ENCODE measurements around the gene JAM2.
"Not testable (repeated sequence)": the region's sequence is repeated elsewhere in the genome, so short reads cannot be mapped to it uniquely, and the experiment has no call there.

JAM2 gene

GRCh38 chr21:25646474-25646873, 7.4 kb downstream of the JAM2 start:
- no peak for DNase-seq (ENCODE audit: low spot score)

GRCh38 chr21:25647647-25648046, 8.6 kb downstream of the JAM2 start:
- DNase-seq (ENCODE audit: low spot score) = no peak

GRCh38 chr21:25649146-25649545, 10.1 kb downstream of the JAM2 start:
- no peak for DNase-seq (ENCODE audit: low spot score)

GRCh38 chr21:25656412-25656811, 17.4 kb downstream of the JAM2 start:
- no peak for DNase-seq (ENCODE audit: low spot score)

GRCh38 chr21:25657140-25657539, 18.1 kb downstream of the JAM2 start:
- no peak for DNase-seq (ENCODE audit: low spot score)

GRCh38 chr21:25658427-25659035, 19.5 kb downstream of the JAM2 start:
- DNase-seq (ENCODE audit: low spot score) = no peak

- DNase-seq (ENCODE audit: low spot score) = no peak
These were observed 21.2 kb downstream of the JAM2 start for GRCh38 chr21:25660233-25660632.

GRCh38 chr21:25664491-25664931, 25.5 kb downstream of the JAM2 start:
- no peak for DNase-seq (ENCODE audit: low spot score)

GRCh38 chr21:25670726-25671125, 31.7 kb downstream of the JAM2 start:
- DNase-seq (ENCODE audit: low spot score) = no peak

GRCh38 chr21:25676451-25676850, 37.4 kb downstream of the JAM2 start:
- no peak for DNase-seq (ENCODE audit: low spot score)

- no peak for DNase-seq (ENCODE audit: low spot score)
These were observed 43.3 kb downstream of the JAM2 start for GRCh38 chr21:25682382-25682781.

- DNase-seq (ENCODE audit: low spot score) = no peak
These were observed 48.7 kb downstream of the JAM2 start for GRCh38 chr21:25687787-25688186.

GRCh38 chr21:25688275-25689155, 49.5 kb downstream of the JAM2 start:
- DNase-seq (ENCODE audit: low spot score) = no peak

GRCh38 chr21:25689226-25689625, 50.2 kb downstream of the JAM2 start:
- no peak for DNase-seq (ENCODE audit: low spot score)

- DNase-seq (ENCODE audit: low spot score) = no peak
These were observed 52.9 kb downstream of the JAM2 start for GRCh38 chr21:25691976-25692375.

GRCh38 chr21:25695461-25695860, 56.4 kb downstream of the JAM2 start:
- not testable (repeated sequence) for DNase-seq (ENCODE audit: low spot score)

- no peak for DNase-seq (ENCODE audit: low spot score)
These were observed 61.7 kb downstream of the JAM2 start for GRCh38 chr21:25700741-25701140.

GRCh38 chr21:25701529-25701928, 62.5 kb downstream of the JAM2 start:
- no peak for DNase-seq (ENCODE audit: low spot score)

GRCh38 chr21:25708467-25709065, 69.5 kb downstream of the JAM2 start:
- no peak for DNase-seq (ENCODE audit: low spot score)

GRCh38 chr21:25709684-25710265, 70.7 kb downstream of the JAM2 start:
- DNase-seq (ENCODE audit: low spot score) = no peak

GRCh38 chr21:25710550-25710949, 71.5 kb downstream of the JAM2 start:
- no peak for DNase-seq (ENCODE audit: low spot score)

- DNase-seq (ENCODE audit: low spot score) = not testable (repeated sequence)
These were observed 75.0 kb downstream of the JAM2 start for GRCh38 chr21:25714066-25714465.

All from ecto neural progenitor cell (in vitro differentiated cells).